ENCODE data around the gene RCAN2. TPM values are rescaled to one million over a fixed set of nuclear protein-coding genes. Genes with fewer than 3 reads are reported as not detected.

Gene RCAN2
- total and polyA plus RNA-seq, 2 experiments from 2014 or later = 6.0 to 9.3 TPM

- H3K27ac ChIP-seq (ENCODE audit: low read depth) = no peak overlapping the region
- Mint-ChIP-seq H3K27ac (no peak overlapping the region), H3K4me1 (peaks cover 18% of the 10 kb centered on the region; the same call in 2 of the 3 replicates), H3K4me3 (no peak overlapping the region), H3K36me3 (ENCODE audit: low read depth) (no peaks in the 10 kb centered on the region), H3K27me3 (ENCODE audit: insufficient read depth, low read depth, poor library complexity) (no peaks in the 10 kb centered on the region), H3K9me3 (no peaks in the 10 kb centered on the region)
- no peak for ATAC-seq
- no peaks in the 10 kb centered on the region for H3F3A ChIP-seq (replicated peaks; ENCODE audit: low read depth)
- H3K27me3 ChIP-seq (ENCODE audit: insufficient read depth) = no peaks in the 10 kb centered on the region
- no peak overlapping the region for H3K4me2 ChIP-seq
- H3K4me3 ChIP-seq = no peak overlapping the region
- H2AFZ ChIP-seq = no peak overlapping the region
- DNase-seq (ENCODE audit: low spot score) = no peak
- 0 out of 2 replicates have a peak, but pooled peaks cover 4% of the 10 kb centered on the region for H3K4me1 ChIP-seq (ENCODE audit: insufficient read depth)
- 0 out of 2 replicates have a peak, but pooled peaks cover 2% of the 10 kb centered on the region for H3K9me2 ChIP-seq (ENCODE audit: insufficient read depth)
- no peaks in the 10 kb centered on the region for H4K20me1 ChIP-seq (replicated peaks; ENCODE audit: insufficient read depth)
- no peaks in the 10 kb centered on the region for H3K79me2 ChIP-seq (replicated peaks; ENCODE audit: insufficient read depth)
- no peak for TF ChIP-seq ZNF462 (CRISPR knock-in tag; IDR thresholded peaks at IDR 0.05)
- no peak for TF ChIP-seq EZH2phosphoT487 (IDR thresholded peaks at IDR 0.05; ENCODE audit: unreplicated experiment)
- H3K36me3 ChIP-seq (ENCODE audit: insufficient read depth) = no peaks in the 10 kb centered on the region
Measured at GRCh38 chr6:46293641-46294316, 197.5 kb downstream of the RCAN2 start.

- Histone ChIP-seq H3K9me2 (ENCODE audit: insufficient read depth) (0 out of 2 replicates have a peak, but pooled peaks cover 2% of the 10 kb centered on the region), H3F3A (replicated peaks; ENCODE audit: low read depth) (no peaks in the 10 kb centered on the region), H2AFZ (no peak overlapping the region), H3K36me3 (ENCODE audit: insufficient read depth) (no peaks in the 10 kb centered on the region), H3K4me3 (no peak overlapping the region), H3K27ac (ENCODE audit: low read depth) (no peak overlapping the region), H4K20me1 (replicated peaks; ENCODE audit: insufficient read depth) (no peaks in the 10 kb centered on the region), H3K79me2 (replicated peaks; ENCODE audit: insufficient read depth) (no peaks in the 10 kb centered on the region), H3K27me3 (ENCODE audit: insufficient read depth) (no peaks in the 10 kb centered on the region), H3K4me1 (ENCODE audit: insufficient read depth) (no peaks in the 10 kb centered on the region), H3K4me2 (no peak overlapping the region)
- peaks cover 18% of the 10 kb centered on the region; the same call in 2 of the 3 replicates for H3K4me1 Mint-ChIP-seq
- H3K27me3 Mint-ChIP-seq (ENCODE audit: insufficient read depth, low read depth, poor library complexity) = peaks cover 4% of the 10 kb centered on the region
- ATAC-seq = no peak
- no peak for DNase-seq (ENCODE audit: low spot score)
- H3K9me3 Mint-ChIP-seq = no peaks in the 10 kb centered on the region
- H3K4me3 Mint-ChIP-seq = no peak overlapping the region
- H3K36me3 Mint-ChIP-seq (ENCODE audit: low read depth) = no peaks in the 10 kb centered on the region; the same call in 2 of the 3 replicates
- 0 out of 2 replicates have a peak overlapping the region, but pooled peaks have one; percentile 35 for H3K27ac Mint-ChIP-seq
- TF ChIP-seq ZNF462 (CRISPR knock-in tag; IDR thresholded peaks at IDR 0.05) (no peak), EZH2phosphoT487 (IDR thresholded peaks at IDR 0.05; ENCODE audit: unreplicated experiment) (no peak)
Measured at GRCh38 chr6:46291880-46292279, 199.4 kb downstream of the RCAN2 start.
